AG09319 (cell line): ENCODE data around the gene PTTG1IP.

Experiments
- DNase-seq: peaks from one replicate; pipeline ENCODE4 v3.0.0-alpha.2; 2010; ENCODE audit warnings: low read depth; ENCODE audit errors: extremely low read depth
- CTCF ChIP-seq: IDR thresholded peaks from 2 replicates; pipeline ENCODE4 v1.5.1; 2011; ENCODE audit warnings: low read depth, mild to moderate bottlenecking, inconsistent platforms, low read length, moderate library complexity

PTTG1IP gene

DNA sequence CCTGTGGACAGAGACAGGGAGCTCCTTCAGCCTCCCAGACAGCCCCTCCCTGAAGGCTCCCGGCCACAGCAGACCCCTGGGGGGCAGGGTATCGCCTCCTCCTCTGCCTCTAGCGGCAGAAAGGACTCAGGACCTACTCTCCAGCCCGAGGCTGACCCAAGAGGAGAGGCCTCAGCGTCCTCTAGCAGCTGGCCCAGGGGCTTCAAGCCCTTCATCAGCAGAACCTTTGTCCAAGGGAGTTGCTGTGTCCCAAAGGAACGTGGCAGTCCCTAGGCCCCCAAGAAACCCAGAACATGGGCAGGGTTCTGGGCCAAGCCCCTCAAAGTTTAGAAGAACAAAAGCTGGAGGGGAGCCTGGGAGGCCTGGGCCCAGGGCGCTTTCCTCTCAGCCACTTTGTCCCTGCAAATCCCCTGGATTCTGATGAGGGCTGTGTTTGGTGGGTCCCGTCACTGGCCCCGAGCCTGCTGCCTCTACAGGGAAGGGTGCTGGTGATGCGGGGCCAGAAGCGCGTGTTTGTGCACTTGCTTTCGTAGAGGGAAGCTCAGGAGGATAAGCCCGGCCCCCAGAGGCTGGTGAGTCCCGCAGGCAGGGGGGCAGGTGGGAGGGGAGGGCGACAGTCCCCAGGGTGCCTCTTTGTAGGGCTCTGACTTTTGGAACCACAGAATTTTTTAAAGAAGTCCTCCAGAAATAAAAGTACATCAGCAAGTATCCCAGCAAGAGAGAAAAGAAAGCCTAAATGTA, 33.9 kb upstream of the PTTG1IP start:
- no peak for TF ChIP-seq CTCF
- no peak for DNase-seq

DNA sequence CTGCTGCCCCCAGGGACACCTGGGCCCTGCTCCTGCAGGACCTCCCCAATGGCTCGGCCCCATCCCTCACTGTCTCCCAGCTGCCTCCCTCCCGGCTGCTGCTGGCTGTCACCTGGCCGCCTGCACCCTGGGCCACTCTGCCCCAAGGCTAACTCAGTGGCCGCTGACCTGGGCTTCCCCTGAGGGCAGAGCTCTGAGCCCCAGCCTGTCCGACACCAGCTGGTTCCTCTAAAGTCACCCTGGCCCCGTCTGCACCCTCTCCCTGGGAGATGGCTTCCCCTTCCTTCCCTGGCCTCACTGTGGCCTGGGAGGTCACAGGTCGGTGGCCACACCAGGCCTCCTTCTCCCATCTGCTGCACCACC, 32.2 kb upstream of the PTTG1IP start:
- no peak for TF ChIP-seq CTCF
- no peak for DNase-seq

GRCh38 chr21:44905016-44905727, 31.7 kb upstream of the PTTG1IP start:
- no peak for TF ChIP-seq CTCF

DNA sequence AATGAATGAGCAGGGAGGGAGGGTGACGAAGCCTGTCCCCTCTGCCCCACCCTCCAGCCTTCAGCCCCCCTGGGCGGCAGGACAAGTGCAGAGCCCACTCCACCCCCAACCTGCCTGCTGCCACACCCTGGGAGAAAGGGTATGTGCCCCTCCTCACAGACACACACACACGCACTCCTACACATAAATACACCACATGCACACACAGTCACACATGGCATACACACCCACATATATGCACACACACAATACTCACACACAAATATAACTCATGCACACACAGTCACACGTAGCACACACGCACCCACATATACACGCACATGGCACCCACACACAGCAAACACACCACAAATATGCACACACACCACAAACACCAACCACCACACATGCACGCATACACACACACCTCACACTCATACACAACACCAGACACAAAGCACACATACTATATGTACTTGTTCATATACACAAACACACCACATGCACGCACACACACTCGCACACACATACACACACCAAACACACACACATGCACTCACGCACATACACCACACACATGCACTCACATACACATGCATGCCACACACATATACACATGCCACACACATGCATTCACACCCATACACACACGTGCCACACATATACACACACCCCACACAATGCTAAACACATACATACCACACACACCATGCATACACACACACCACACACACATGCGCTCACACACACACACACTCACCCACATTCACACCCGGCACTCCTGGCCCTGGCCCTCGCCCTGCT, 30.8 kb upstream of the PTTG1IP start:
- no peak for DNase-seq
- no peak for TF ChIP-seq CTCF

More at GRCh38 chr21:44905016-44905727, 31.7 kb upstream of the PTTG1IP start:
- DNase-seq, result no peak

- TF ChIP-seq CTCF, result no peak
- DNase-seq, result no peak
These were observed 30.2 kb upstream of the PTTG1IP start for GRCh38 chr21:44903689-44904088.

DNA sequence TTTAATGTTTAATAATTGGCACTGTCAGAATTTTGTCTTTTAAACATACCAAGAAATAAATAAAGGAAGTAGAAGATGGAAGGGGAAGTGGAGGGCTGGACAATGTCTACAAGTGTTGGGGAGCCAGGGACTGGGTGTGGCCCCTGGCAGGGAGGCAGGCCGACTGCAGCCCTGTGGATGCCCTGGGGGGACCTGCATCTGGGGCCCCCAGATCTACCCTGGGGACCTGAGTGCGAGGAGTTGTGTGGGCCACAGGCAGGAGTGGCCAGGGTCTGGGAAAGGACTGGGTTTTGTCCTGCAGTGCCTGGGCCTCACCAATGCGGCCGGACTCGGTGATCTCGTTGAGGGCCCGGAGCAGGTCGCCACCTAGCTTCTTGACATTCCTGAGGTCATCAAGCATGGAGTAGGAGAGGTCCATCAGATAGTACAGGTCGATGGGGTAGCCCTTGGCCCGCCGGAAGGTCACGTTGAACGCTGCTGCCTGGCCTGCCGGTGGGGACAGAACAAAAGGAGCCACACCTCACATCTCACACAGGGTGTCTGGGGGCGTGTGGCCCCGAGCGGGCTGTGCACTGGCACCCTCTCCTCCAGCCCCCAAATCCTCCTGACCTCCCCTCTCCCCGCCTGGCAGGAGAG, 29.7 kb upstream of the PTTG1IP start:
- TF ChIP-seq CTCF, result no peak
- DNase-seq, result no peak
